Common myeloid progenitor, CD34-positive (primary cell): ENCODE results near the gene ATG2A.

ENCODE experiments used
- CTCF ChIA-PET: fragments of 350-600 bp; sonication (Branson Sonifier 250); formaldehyde crosslinking; loops from one replicate; lab custom pipeline; 2021; ENCODE audit warnings: antibody characterized with exemption; lab: Charles Lee
- POLR2A ChIA-PET: fragments of 350-600 bp; sonication (Branson Sonifier 250); formaldehyde crosslinking; loops from one replicate; lab custom pipeline; 2021; ENCODE audit warnings: antibody characterized with exemption; lab: Charles Lee
- DNase-seq, 3 donors: peaks; one replicate each; pipeline versions ENCODE4 v3.0.0 to v3.0.0-alpha.2; 2013
- H3K27ac ChIP-seq, 2 experiments: 1 replicate in 1 of 2; 2 replicates in 1 of 2; pipeline ENCODE4 v1.7.0; 2013; ENCODE audit warnings: inconsistent platforms in 2 of 2, low read length in 2 of 2, mild to moderate bottlenecking in 2 of 2, low read depth in 1 of 2, moderate library complexity in 1 of 2; ENCODE audit not compliant: severe bottlenecking in 2 of 2, insufficient read depth in 1 of 2, poor library complexity in 1 of 2
- H3K27me3 ChIP-seq, 5 experiments: replicated peaks in 2 of 5; 1 replicate in 3 of 5; 2 replicates in 2 of 5; pipeline versions ENCODE4 v1.6.1 to v1.7.0; 2013; ENCODE audit warnings: low read length in 4 of 5, mild to moderate bottlenecking in 2 of 5, moderate library complexity in 2 of 5, inconsistent platforms in 1 of 5; ENCODE audit not compliant: insufficient read depth in 5 of 5, control insufficient read depth in 4 of 5
- H3K36me3 ChIP-seq, 4 experiments: 1 replicate in 2 of 4; 2 replicates in 2 of 4; pipeline versions ENCODE4 v1.6.1 to v1.7.0; 2013; ENCODE audit warnings: low read length in 3 of 4, control low read depth in 1 of 4, mild to moderate bottlenecking in 1 of 4; ENCODE audit not compliant: control insufficient read depth in 4 of 4, insufficient read depth in 4 of 4
- H3K4me1 ChIP-seq, 4 experiments: 1 replicate in 3 of 4; 2 replicates in 1 of 4; pipeline versions ENCODE4 v1.6.1 to v1.7.1; 2013; ENCODE audit warnings: low read length in 3 of 4, mild to moderate bottlenecking in 3 of 4, control low read depth in 1 of 4, inconsistent platforms in 1 of 4, moderate library complexity in 1 of 4; ENCODE audit not compliant: control insufficient read depth in 4 of 4, insufficient read depth in 4 of 4; ENCODE audit errors: control extremely low read depth in 1 of 4
- H3K4me3 ChIP-seq, 7 experiments: 1 replicate in 4 of 7; 2 replicates in 3 of 7; pipeline versions ENCODE4 v1.5.1 to v1.7.0; 2013; ENCODE audit warnings: mild to moderate bottlenecking in 7 of 7, low read length in 6 of 7, moderate library complexity in 6 of 7, inconsistent platforms in 2 of 7, low read depth in 2 of 7, control low read depth in 1 of 7; ENCODE audit not compliant: insufficient read depth in 4 of 7, control insufficient read depth in 1 of 7; ENCODE audit errors: extremely low read depth in 1 of 7
- H3K9me3 ChIP-seq, 5 experiments: 1 replicate in 4 of 5; 2 replicates in 1 of 5; pipeline versions ENCODE4 v1.6.1 to v1.7.1; 2013; ENCODE audit warnings: low read length in 4 of 5, mild to moderate bottlenecking in 2 of 5, inconsistent platforms in 1 of 5, low read depth in 1 of 5, moderate library complexity in 1 of 5; ENCODE audit not compliant: control insufficient read depth in 4 of 5, insufficient read depth in 2 of 5; ENCODE audit errors: control extremely low read depth in 1 of 5
- WGBS: methylation state at CpG from one replicate; pipeline ENCODE4 v1.1.5; 2013; ENCODE audit not compliant: insufficient coverage; 5-methylcytosine and 5-hydroxymethylcytosine counted together

Gene ATG2A

DNA sequence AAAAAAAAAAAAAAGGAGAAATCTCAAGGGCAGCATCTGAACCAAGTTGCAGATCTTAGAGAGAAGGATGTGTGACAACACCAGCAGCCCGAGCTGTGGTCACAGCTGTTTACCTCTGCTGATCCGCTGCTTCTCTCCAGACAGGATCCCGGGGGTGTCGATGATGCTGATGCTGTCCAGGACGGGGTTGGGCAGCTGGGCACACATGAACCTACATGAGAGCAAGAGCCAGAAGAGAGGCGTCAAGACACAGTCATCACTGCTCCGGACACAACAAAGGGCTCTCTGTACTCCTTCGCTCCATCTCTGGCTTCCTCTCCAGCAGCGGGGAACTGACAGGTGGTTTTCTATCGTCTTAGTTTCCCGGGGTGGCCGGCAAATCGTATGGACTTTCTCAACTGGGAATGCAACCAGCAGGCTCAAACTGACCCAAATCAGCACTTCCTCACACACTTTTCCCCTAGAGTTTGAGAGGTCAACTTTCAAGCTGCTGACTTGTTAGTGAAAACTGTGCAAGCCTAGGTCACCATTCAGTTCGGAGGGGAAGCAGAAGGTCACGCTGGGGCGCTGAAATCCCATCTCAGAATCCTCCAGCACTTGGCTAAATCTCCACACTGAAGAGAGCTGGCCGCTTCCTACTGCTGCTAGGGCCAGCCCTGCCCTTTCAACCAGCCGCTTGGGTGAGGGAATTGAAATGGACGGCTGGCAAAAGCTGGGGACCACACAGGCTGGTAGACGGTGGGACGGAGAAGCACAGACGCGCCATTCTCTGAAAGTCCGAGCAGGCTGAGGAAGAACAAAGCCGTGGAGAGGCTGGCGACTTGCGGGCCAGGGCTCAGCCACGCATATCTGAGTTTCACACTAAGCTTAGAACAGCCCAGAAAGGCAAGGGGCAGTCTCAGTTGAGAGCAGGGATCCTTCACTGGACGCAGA, 42.4 kb downstream of the ATG2A start:
- 94% methylated on average over 26 of the region's 29 CpGs for WGBS
- Histone ChIP-seq H3K36me3 (peaks cover 0 to 46% (median 18%) of the 10 kb centered on the region in 4 experiments), H3K27me3 (no peaks in the 10 kb centered on the region), H3K9me3 (no peaks in the 10 kb centered on the region), H3K4me1 (peaks cover 6 to 65% (median 60%) of the 10 kb centered on the region in 4 experiments), H3K4me3 (no peak overlapping the region), H3K27ac (no peak overlapping the region)
- ChIA-PET POLR2A (no interaction called here), CTCF (interaction anchor here (0.8 to 36.3 kb wide), 6 partner anchors 9 to 23 kb away, joined by 3 to 1071 read pairs (median 6); partner anchors contain the start of gene CDC42BPG)
- DNase-seq: no peak

GRCh38 chr11:64872790-64873488, 44.1 kb downstream of the ATG2A start:
- H3K4me1 ChIP-seq: peaks cover 0 to 58% (median 53%) of the 10 kb centered on the region in 4 experiments
- CTCF ChIA-PET: interaction anchor here (0.8 to 36.3 kb wide), 6 partner anchors 11 to 79 kb away, joined by 3 to 1071 read pairs (median 5); partner anchors contain the start of gene CDC42BPG
- no peak overlapping the region for H3K4me3 ChIP-seq
- no peak for DNase-seq
- POLR2A ChIA-PET: interaction anchor here (0.6 to 1.0 kb wide), 2 partner anchors 9 to 89 kb away, joined by 3 to 4 read pairs; no protein-coding TSS in a partner anchor
- H3K27ac ChIP-seq: no peak overlapping the region
- WGBS: 97% methylated on average over 7 of the region's 8 CpGs
- H3K36me3 ChIP-seq: peaks cover 0 to 61% (median 19%) of the 10 kb centered on the region in 4 experiments
- no peaks in the 10 kb centered on the region for H3K9me3 ChIP-seq
- no peaks in the 10 kb centered on the region for H3K27me3 ChIP-seq

DNA sequence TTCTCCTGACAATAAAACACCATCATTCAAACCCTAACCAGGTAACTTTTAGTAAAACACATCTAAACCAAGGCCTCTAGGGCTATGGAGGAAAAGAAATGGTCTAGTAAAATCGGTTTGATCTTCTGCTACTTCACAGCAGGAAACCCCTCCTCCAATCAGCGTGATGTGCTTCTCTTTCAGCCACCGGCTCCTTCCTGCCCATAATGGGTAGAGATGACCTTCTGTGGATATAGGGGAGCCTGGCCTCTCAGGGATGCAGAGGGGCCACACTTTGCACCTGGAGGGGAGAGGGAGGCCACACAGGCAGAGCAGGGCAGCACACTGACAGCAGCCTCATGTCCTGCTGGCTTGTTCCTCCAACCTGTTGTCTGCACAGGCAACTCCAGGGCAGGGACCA, 45.5 kb downstream of the ATG2A start:
- Histone ChIP-seq H3K36me3 (peaks cover 0 to 68% (median 20%) of the 10 kb centered on the region in 4 experiments), H3K4me1 (peaks cover 0 to 43% (median 39%) of the 10 kb centered on the region in 4 experiments), H3K27me3 (no peaks in the 10 kb centered on the region), H3K27ac (peak overlapping the region in 1 of 2 experiments; percentile 71), H3K9me3 (no peaks in the 10 kb centered on the region), H3K4me3 (peak overlapping the region in 1 of 7 experiments; percentile 58)
- ChIA-PET CTCF (interaction anchor here (1.2 to 36.3 kb wide), 2 partner anchors 16 to 17 kb away, joined by 4 to 1071 read pairs; partner anchors contain the start of gene CDC42BPG), POLR2A (no interaction called here)
- 0% methylated on average over 2 of the region's 3 CpGs for WGBS
- DNase-seq: no peak

DNA sequence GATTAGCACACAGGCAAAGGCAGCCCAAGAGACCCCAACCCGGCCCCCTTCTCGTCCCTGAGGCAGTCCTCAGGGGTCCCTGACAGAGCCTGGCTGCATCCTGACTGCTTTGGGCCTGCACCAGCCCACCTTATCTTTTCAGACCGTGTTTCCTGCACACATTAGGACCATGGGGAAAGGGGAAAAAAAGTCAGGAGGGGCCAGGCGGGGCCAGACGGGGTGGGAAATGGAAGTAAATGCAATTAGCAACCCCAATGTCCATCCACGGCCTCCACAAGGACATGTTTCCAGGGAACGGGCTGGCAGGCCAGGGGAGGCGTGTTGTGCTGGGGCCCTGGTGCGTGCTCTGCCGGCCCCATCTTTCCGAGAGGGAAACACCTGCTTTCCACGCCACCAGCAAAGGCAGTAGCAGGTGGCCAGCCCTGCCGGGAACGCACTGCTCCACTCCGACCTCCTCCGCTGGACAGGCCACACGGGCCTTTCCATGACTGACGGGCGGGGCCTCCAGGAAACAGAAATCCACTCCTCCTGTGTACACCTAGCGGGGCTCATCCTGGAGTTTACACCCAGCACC, 46.0 kb downstream of the ATG2A start:
- ChIA-PET CTCF (interaction anchor here (1.1 to 33.3 kb wide), 5 partner anchors 9 to 42 kb away, joined by 3 to 1071 read pairs (median 7); partner anchors contain the start of genes CDC42BPG and EHD1), POLR2A (interaction anchor here (1.4 kb wide), 1 partner anchor 8 kb away, joined by 5 read pairs; the partner anchor contains the start of gene EHD1)
- WGBS: 40% methylated on average over 14 of the region's 20 CpGs
- Histone ChIP-seq H3K9me3 (no peaks in the 10 kb centered on the region), H3K4me3 (peak overlapping the region in 3 of 7 experiments; percentile 10 to 58 (median 50)), H3K27me3 (no peaks in the 10 kb centered on the region), H3K27ac (peak overlapping the region in 1 of 2 experiments; percentile 71), H3K4me1 (peaks cover under 1 to 38% (median 34%) of the 10 kb centered on the region in 4 experiments), H3K36me3 (peaks cover 0 to 63% (median 22%) of the 10 kb centered on the region in 4 experiments)
- DNase-seq: no peak

- H3K36me3 ChIP-seq: peaks cover 0 to 62% (median 22%) of the 10 kb centered on the region in 4 experiments
- H3K9me3 ChIP-seq: no peaks in the 10 kb centered on the region
- ChIA-PET POLR2A (interaction anchor here (0.7 to 1.4 kb wide), 2 partner anchors 8 to 13 kb away, joined by 3 to 5 read pairs; partner anchors contain the start of gene EHD1), CTCF (interaction anchor here (1.1 to 33.3 kb wide), 5 partner anchors 9 to 41 kb away, joined by 3 to 1071 read pairs (median 7); partner anchors contain the start of genes CDC42BPG and EHD1)
- 22% methylated on average over 19 of the region's 19 CpGs for WGBS
- H3K27me3 ChIP-seq: no peaks in the 10 kb centered on the region
- DNase-seq: peak in 2 of 3 donors; percentile 57 to 64
- peak overlapping the region in 3 of 7 experiments; percentile 10 to 58 (median 50) for H3K4me3 ChIP-seq
- peak overlapping the region in 1 of 2 experiments; percentile 71 for H3K27ac ChIP-seq
- H3K4me1 ChIP-seq: peaks cover 2 to 35% (median 31%) of the 10 kb centered on the region in 4 experiments
Measured at GRCh38 chr11:64870176-64870892, 46.7 kb downstream of the ATG2A start.
